HEK293T (cell line): ENCODE results near the gene ADAMTS17.

Experiments used
- CTCF ChIA-PET: fragments of 350-600 bp; formaldehyde crosslinking; extraction: SDS; loops from one replicate; lab custom pipeline; 2021; ENCODE audit warnings: antibody characterized with exemption, inconsistent platforms; lab: Yijun Ruan, JAX
- POLR2A ChIA-PET: fragments of 350-600 bp; formaldehyde crosslinking; extraction: SDS; loops from one replicate; lab custom pipeline; 2020; ENCODE audit warnings: antibody characterized with exemption, inconsistent platforms; lab: Yijun Ruan, JAX
- DNase-seq: peaks from one replicate; pipeline ENCODE4 v3.0.0; 2012; ENCODE audit warnings: mixed read lengths; ENCODE audit errors: extremely low spot score
- ARNT ChIP-seq: fragments of 450-650 bp; IDR thresholded peaks from 2 replicates; pipeline ENCODE4 v1.6.1; 2017; ENCODE audit warnings: mild to moderate bottlenecking
- BHLHE40 ChIP-seq: fragments of 450-650 bp; IDR thresholded peaks from 2 replicates; pipeline ENCODE4 v1.6.1; 2016; ENCODE audit warnings: mild to moderate bottlenecking, moderate library complexity, borderline replicate concordance
- CTBP1 ChIP-seq: fragments of 450-650 bp; IDR thresholded peaks from 2 replicates; pipeline ENCODE4 v1.6.1; 2016; ENCODE audit warnings: borderline replicate concordance
- ELF4 ChIP-seq: fragments of 450-650 bp; IDR thresholded peaks from 2 replicates; pipeline ENCODE4 v1.6.1; 2017; ENCODE audit warnings: antibody characterized with exemption
- FOXA1 ChIP-seq: fragments of 450-650 bp; IDR thresholded peaks from 2 replicates; pipeline ENCODE4 v1.6.1; 2016; ENCODE audit warnings: mild to moderate bottlenecking
- FOXK2 ChIP-seq: fragments of 450-650 bp; IDR thresholded peaks from 2 replicates; pipeline ENCODE4 v1.6.1; 2016; ENCODE audit warnings: mild to moderate bottlenecking
- FOXM1 ChIP-seq: fragments of 450-650 bp; IDR thresholded peaks from 2 replicates; pipeline ENCODE4 v1.6.1; 2017; ENCODE audit warnings: mild to moderate bottlenecking, borderline replicate concordance
- HDGF ChIP-seq: fragments of 450-650 bp; IDR thresholded peaks from 2 replicates; pipeline ENCODE4 v1.6.1; 2017; ENCODE audit warnings: antibody characterized with exemption, borderline replicate concordance
- L3MBTL2 ChIP-seq: fragments of 450-650 bp; conservative IDR thresholded peaks from 2 replicates; pipeline ENCODE4 v1.6.1; 2016; ENCODE audit warnings: mild to moderate bottlenecking
- LEF1 ChIP-seq: fragments of 450-650 bp; IDR thresholded peaks from 2 replicates; pipeline ENCODE4 v1.6.1; 2017; ENCODE audit warnings: mild to moderate bottlenecking, borderline replicate concordance
- NFRKB ChIP-seq: fragments of 450-650 bp; IDR thresholded peaks from 2 replicates; pipeline ENCODE4 v1.6.1; 2016; ENCODE audit warnings: mild to moderate bottlenecking, moderate library complexity
- SP1 ChIP-seq: fragments of 450-650 bp; IDR thresholded peaks from 2 replicates; pipeline ENCODE4 v1.6.1; 2017
- SUZ12 ChIP-seq: fragments of 450-650 bp; IDR thresholded peaks from 2 replicates; pipeline ENCODE4 v1.6.1; 2016; ENCODE audit warnings: mild to moderate bottlenecking
- TARDBP ChIP-seq: fragments of 450-650 bp; IDR thresholded peaks from 2 replicates; pipeline ENCODE4 v1.6.1; 2016
- ZNF384 ChIP-seq: fragments of 450-650 bp; IDR thresholded peaks from 2 replicates; pipeline ENCODE4 v1.6.1; 2016
- TF ChIP-seq, protein P1 (sequence below): fragments of 450-650 bp; IDR thresholded peaks from 2 replicates; pipeline ENCODE4 v1.6.1; 2016

ADAMTS17 gene

DNA sequence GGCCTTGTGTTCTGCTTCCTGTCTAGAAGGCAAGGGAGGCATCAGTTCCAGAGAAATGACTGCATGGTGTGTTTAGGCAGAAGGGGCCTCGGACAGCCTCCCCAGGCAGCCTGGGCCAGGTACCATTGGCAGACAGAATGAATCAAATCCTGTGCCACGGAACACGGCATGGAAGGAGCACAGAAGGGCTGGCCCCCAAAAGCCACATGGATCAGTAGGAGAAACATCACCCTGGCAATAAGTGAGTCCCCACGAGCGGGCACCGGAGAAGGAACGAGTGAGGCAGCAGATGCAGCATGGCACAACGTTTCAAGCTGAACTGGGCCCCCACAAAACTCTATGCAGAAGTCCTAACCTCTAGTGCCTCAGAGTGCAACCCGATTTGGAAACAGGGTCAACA is 223.2 kb downstream of the ADAMTS17 start:
- ChIA-PET CTCF (no interaction called here), POLR2A (no interaction called here)
- no peak for TF ChIP-seq CTBP1
- TF ChIP-seq L3MBTL2 = no peak
- no peak for TF ChIP-seq HDGF
- TF ChIP-seq NFRKB = no peak
- TF ChIP-seq SUZ12 = no peak
- TF ChIP-seq FOXK2 = no peak
- no peak for TF ChIP-seq ARNT
- TF ChIP-seq BHLHE40 = no peak
- no peak for DNase-seq

DNA sequence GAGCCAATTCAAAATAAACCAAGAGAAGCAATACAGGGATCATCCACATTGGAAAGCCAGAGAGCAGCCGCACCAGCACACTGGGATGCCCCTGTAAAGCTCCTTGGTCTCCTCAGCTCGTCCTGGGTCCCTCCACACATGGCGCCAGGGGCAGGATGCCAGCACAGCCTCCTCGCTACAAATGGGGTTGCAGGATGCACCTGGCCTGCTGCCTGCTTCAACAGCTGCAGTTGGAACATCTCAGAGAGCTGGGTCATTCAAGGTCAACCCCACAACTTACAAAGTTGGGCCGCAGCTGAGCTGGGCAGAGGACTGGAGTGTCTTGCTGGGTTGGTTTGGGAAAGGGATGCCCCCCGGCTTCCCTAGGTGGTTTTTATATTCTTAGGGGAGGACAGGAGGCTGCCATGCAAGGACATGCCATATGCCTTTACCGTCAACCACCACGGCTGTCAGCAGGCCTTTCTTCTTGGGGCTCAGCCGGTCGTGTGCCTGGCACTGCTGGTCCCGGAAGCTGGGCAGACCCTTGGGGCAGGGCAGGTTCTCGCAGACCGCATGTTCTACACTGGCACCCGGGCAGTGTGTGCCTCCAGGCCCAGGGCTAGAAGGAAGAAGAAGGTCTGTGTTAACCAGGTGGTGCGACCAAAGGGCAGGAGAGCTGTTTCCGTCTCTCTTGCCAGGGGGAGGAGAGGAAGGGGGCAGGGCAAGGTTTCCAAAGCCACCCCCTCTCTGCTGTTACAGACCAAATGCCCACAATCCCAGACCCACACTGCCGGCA is 225.2 kb downstream of the ADAMTS17 start:
- ChIA-PET POLR2A (no interaction called here), CTCF (interaction anchor here (0.6 kb wide), 1 partner anchor 843 kb away, joined by 5 read pairs; no protein-coding TSS in a partner anchor)
- no peak for DNase-seq
- TF ChIP-seq ARNT (no peak), FOXA1 (no peak), NFRKB (no peak), SUZ12 (no peak), FOXK2 (no peak), FOXM1 (no peak), LEF1 (no peak), SP1 (no peak), ZNF384 (no peak), HDGF (no peak), L3MBTL2 (no peak), BHLHE40 (no peak), CTBP1 (no peak), TARDBP (no peak), ELF4 (no peak)
- TF ChIP-seq, protein P1, sequence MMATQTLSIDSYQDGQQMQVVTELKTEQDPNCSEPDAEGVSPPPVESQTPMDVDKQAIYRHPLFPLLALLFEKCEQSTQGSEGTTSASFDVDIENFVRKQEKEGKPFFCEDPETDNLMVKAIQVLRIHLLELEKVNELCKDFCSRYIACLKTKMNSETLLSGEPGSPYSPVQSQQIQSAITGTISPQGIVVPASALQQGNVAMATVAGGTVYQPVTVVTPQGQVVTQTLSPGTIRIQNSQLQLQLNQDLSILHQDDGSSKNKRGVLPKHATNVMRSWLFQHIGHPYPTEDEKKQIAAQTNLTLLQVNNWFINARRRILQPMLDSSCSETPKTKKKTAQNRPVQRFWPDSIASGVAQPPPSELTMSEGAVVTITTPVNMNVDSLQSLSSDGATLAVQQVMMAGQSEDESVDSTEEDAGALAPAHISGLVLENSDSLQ = no peak

GRCh38 chr15:100115711-100116090 is 226.1 kb downstream of the ADAMTS17 start:
- DNase-seq = no peak
- TF ChIP-seq FOXM1 (no peak), SUZ12 (no peak), TARDBP (no peak), ZNF384 (no peak), LEF1 (no peak), ARNT (no peak), FOXK2 (no peak), BHLHE40 (no peak), HDGF (no peak), NFRKB (no peak), ELF4 (no peak), CTBP1 (no peak), L3MBTL2 (no peak)
- TF ChIP-seq, protein P1 = no peak
- ChIA-PET POLR2A (no interaction called here), CTCF (interaction anchor here (0.6 kb wide), 1 partner anchor 843 kb away, joined by 5 read pairs; no protein-coding TSS in a partner anchor)

GRCh38 chr15:100115066-100115710 is 226.6 kb downstream of the ADAMTS17 start:
- TF ChIP-seq L3MBTL2 = no peak
- TF ChIP-seq, protein P1 = no peak
- no peak for TF ChIP-seq CTBP1
- no peak for TF ChIP-seq BHLHE40
- TF ChIP-seq NFRKB = no peak
- no peak for TF ChIP-seq ZNF384
- TF ChIP-seq FOXM1 = no peak
- TF ChIP-seq SUZ12 = no peak
- no peak for TF ChIP-seq SP1
- no peak for TF ChIP-seq ELF4
- TF ChIP-seq FOXA1 = no peak
- TF ChIP-seq TARDBP = no peak
- no peak for TF ChIP-seq HDGF
- TF ChIP-seq ARNT = no peak
- no peak for TF ChIP-seq LEF1
- no peak for TF ChIP-seq FOXK2
- CTCF ChIA-PET = no interaction called here
- POLR2A ChIA-PET = no interaction called here
- DNase-seq = no peak

DNA sequence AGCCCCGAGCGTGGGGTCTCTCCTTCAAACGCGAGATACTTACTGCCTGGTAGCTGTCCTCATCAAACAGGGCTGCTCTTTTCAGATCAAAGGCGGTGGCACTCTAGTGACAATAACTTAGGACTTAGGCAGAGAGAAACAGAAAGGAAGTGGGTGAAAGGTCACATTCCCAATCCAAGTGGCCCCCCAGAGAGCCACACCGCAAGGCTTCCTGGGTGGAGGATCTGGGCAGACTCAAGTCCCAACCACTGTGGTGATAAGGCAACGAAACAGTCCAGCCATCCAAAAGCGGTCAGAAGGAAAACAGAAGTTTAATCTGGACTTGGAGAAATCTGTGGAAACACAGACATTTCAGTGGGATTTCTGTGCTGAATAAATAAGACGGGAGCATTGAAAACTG is 227.2 kb downstream of the ADAMTS17 start:
- ChIA-PET CTCF (no interaction called here), POLR2A (no interaction called here)
- DNase-seq = no peak
- TF ChIP-seq FOXA1 (no peak), CTBP1 (no peak), TARDBP (no peak), LEF1 (no peak), L3MBTL2 (no peak), ZNF384 (no peak), SUZ12 (no peak), NFRKB (no peak), ARNT (no peak), ELF4 (no peak), FOXK2 (no peak), BHLHE40 (no peak)
